PC-9 (cell line): Measurements from ENCODE around the gene LSR.

Experiments used
- CTCF ChIP-seq: fragments of 200-600 bp; sonication (generic); conservative IDR thresholded peaks from 2 replicates; pipeline ENCODE4 v1.6.1; 2017; ENCODE audit warnings: mixed run types, antibody characterized with exemption, mild to moderate bottlenecking, moderate library complexity
- EZH2 ChIP-seq: fragments of 200-600 bp; sonication (generic); IDR thresholded peaks from 2 replicates; pipeline ENCODE4 v1.8.0; 2017; ENCODE audit warnings: antibody characterized with exemption, low read depth

GRCh38 chr19:35222373-35223015 lies 26.3 kb upstream of the LSR start:
- TF ChIP-seq CTCF = no peak
- no peak for TF ChIP-seq EZH2
